ENCODE measurements around the gene HOXA6. TPM values are rescaled to one million over a fixed set of nuclear protein-coding genes. Genes with fewer than 3 reads are reported as not detected.

Gene HOXA6
- total RNA-seq, 1 donor from 2014 or later: not detected

DNA sequence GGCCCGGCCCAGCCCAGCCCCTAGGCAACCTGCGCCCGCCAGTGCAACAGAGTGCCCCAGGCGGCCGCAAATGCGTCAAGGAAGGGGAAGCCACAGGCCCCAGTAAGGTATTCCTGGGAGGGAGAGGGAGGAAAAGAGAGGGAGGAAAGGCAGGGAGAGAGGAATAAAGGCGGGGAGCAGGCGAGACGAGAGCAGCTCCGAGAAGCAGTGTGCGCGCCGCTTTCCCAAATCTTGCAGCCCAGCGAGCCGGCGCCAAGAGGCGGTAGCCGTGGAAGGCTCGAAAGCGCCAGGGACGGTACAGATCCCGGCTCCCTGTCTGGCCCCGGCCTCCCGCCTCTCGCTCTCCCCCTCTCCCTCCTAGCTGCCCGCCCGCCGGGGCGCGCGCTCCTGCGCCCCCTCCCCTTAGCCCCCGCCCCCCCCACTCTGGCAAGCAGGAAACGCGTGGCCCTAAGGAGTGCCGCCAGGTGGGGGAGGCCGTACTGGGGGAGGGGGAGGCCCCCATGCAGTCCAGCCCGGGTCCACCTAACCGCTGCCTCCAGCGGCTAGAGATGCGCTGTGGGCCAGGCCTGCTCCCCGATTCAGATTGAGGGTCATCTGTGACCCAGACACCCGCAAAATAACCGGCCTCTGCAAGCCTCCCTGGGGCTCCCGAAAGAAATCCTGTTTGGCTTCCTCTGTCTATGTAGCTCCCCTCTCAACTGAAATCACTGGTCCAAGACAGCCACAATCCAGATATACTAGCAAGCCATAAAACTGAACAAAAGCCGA lies 22.3 kb upstream of the HOXA6 start:
- peak; percentile 20 for DNase-seq
- POLR2A ChIA-PET: no interaction called here
- CTCF ChIA-PET: interaction anchor here (1.3 kb wide), 1 partner anchor 11 kb away, joined by 4 read pairs; no protein-coding TSS in a partner anchor
- Mint-ChIP-seq H3K4me1 (peaks cover 20% of the 10 kb centered on the region), H3K27me3 (peaks cover 48% of the 10 kb centered on the region), H3K4me3 (no peak overlapping the region), H3K27ac (peak overlapping the region; percentile 46), H3K36me3 (ENCODE audit: low read depth) (no peaks in the 10 kb centered on the region), H3K9me3 (no peaks in the 10 kb centered on the region)
- TF ChIP-seq, protein P1, sequence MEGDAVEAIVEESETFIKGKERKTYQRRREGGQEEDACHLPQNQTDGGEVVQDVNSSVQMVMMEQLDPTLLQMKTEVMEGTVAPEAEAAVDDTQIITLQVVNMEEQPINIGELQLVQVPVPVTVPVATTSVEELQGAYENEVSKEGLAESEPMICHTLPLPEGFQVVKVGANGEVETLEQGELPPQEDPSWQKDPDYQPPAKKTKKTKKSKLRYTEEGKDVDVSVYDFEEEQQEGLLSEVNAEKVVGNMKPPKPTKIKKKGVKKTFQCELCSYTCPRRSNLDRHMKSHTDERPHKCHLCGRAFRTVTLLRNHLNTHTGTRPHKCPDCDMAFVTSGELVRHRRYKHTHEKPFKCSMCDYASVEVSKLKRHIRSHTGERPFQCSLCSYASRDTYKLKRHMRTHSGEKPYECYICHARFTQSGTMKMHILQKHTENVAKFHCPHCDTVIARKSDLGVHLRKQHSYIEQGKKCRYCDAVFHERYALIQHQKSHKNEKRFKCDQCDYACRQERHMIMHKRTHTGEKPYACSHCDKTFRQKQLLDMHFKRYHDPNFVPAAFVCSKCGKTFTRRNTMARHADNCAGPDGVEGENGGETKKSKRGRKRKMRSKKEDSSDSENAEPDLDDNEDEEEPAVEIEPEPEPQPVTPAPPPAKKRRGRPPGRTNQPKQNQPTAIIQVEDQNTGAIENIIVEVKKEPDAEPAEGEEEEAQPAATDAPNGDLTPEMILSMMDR (IDR thresholded peaks at IDR 0.05): no peak
- ATAC-seq (ENCODE audit: low read depth): no peak
- intact Hi-C loops (cut with micrococcal nuclease): no loop called here

DNA sequence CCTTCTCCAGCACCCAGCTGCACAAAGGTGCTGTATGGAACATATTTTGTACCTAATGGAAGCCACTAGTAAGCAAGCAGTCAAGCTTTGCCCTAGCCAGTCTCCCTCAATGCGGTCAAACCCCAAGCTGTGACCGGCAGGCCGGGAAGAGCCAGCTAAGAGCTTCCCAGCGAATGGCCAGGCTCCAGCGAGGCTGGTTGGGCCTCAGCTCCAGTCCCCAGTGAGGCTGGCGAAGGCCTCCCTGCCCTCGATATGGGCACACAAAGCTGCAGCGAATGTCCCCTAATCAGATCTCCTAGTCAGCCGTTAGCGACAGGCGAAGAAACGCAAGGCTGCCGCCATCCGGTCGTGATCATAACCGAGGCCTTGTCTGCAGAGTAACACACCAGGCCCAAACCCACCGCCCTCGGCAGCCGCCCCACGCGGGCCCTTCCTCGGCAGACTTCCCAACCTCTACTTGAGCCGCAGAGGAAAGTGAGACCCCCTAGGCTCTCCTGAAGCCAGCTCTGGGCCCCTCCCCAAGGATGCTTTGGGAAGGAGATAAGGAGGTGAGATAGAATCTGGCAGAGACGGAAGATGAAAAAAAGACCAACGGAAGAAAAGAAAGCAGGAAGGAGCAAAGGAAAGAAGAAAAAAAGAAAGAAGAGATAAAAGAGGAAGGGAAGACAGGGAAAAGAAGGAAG lies 20.8 kb upstream of the HOXA6 start:
- intact Hi-C loops (cut with micrococcal nuclease): no loop called here
- no peak overlapping the region for H3K4me3 Mint-ChIP-seq
- TF ChIP-seq, protein P1 (IDR thresholded peaks at IDR 0.05): no peak
- no peaks in the 10 kb centered on the region for H3K9me3 Mint-ChIP-seq
- ChIA-PET CTCF (interaction anchor here (1.5 to 2.2 kb wide), 2 partner anchors 18 to 43 kb away, joined by 4 to 8 read pairs; no protein-coding TSS in a partner anchor), POLR2A (no interaction called here)
- DNase-seq (no peak), ATAC-seq (ENCODE audit: low read depth) (no peak)
- H3K27me3 Mint-ChIP-seq: peaks cover 58% of the 10 kb centered on the region
- peak overlapping the region; percentile 61 for H3K27ac Mint-ChIP-seq
- no peaks in the 10 kb centered on the region for H3K36me3 Mint-ChIP-seq (ENCODE audit: low read depth)
- peaks cover 20% of the 10 kb centered on the region for H3K4me1 Mint-ChIP-seq

DNA sequence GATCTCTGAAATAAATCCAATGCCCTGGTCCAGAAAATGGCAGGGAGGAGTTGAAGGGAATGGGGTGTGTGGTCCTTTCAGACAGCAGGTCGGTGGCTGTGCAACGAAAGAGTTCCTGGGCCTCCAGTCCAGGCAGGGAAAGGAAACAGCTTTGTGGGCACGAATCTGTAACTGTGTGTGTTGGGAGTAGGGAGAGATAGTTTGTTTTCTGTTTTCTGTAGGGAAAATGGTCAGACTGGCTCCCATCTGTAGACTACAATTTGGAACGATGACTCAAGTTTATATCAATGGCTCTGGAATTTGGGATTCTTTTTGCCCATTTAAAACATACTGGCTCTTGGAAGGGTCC lies 20.3 kb upstream of the HOXA6 start:
- Mint-ChIP-seq H3K9me3 (no peaks in the 10 kb centered on the region), H3K4me3 (no peak overlapping the region), H3K27me3 (peaks cover 62% of the 10 kb centered on the region), H3K36me3 (ENCODE audit: low read depth) (no peaks in the 10 kb centered on the region), H3K27ac (peak overlapping the region; percentile 24), H3K4me1 (peaks cover 18% of the 10 kb centered on the region)
- intact Hi-C loops (cut with micrococcal nuclease): no loop called here
- TF ChIP-seq, protein P1 (IDR thresholded peaks at IDR 0.05): no peak
- DNase-seq: no peak
- no peak for ATAC-seq (ENCODE audit: low read depth)
- POLR2A ChIA-PET: no interaction called here
- CTCF ChIA-PET: interaction anchor here (0.9 to 2.2 kb wide), 3 partner anchors 17 to 43 kb away, joined by 3 to 8 read pairs (median 4); no protein-coding TSS in a partner anchor

DNA sequence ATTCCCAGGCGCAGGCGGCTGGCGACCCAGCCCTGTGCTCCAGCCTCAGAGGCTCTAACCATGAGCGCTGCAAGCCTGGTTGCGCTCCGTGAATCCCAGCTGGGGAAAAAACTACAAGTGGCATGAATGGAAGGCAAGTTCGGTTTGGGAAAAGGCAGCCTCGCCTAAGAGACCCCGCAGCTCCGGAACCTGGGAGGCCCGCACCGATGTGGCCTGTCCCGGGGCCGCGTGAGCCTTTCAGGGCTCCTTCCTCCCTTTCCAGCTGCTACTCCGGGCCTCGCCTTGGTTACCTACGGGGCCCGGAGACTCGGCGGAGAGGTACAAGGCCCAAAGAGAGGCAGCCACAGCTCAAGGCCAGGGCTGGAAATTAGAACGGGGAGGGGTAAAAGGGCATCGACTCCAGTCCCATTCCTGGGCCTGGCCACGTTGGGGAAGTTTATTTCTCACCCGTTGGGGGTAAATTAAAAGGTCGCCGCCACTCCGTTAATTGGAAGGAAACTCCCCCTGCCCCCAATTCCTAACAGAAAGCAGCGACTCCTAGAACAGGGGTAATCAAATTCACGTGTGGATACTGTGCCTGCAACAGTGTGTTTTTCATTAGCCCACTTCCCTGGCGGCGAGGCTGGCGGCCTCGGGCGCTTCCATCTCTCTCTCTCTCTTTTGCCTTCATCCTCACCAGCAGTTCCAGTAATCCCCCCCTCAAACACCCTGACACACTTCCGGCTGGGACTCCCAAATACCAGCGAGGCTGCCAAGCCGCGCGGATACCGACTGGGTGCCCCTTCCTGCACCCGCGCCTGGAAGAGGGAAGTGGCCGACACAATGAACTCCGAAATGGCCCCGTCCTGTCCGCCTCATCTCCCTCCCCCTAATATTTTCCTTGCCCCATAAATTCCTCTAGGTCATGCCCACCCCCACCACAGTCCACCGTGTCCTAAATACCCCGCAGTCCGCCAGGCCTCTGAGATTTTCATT lies 19.2 kb upstream of the HOXA6 start:
- DNase-seq (no peak), ATAC-seq (ENCODE audit: low read depth) (no peak)
- CTCF ChIA-PET: interaction anchor here (0.9 to 2.2 kb wide), 3 partner anchors 16 to 29 kb away, joined by 3 to 8 read pairs (median 3); no protein-coding TSS in a partner anchor
- Mint-ChIP-seq H3K4me1 (peaks cover 13% of the 10 kb centered on the region), H3K27me3 (peaks cover 62% of the 10 kb centered on the region), H3K36me3 (ENCODE audit: low read depth) (no peaks in the 10 kb centered on the region), H3K9me3 (no peaks in the 10 kb centered on the region), H3K27ac (peak overlapping the region; percentile 77), H3K4me3 (peak overlapping the region; percentile 24)
- TF ChIP-seq, protein P1 (IDR thresholded peaks at IDR 0.05): no peak
- intact Hi-C loops (cut with micrococcal nuclease): no loop called here
- POLR2A ChIA-PET: no interaction called here

All from activated B cell treated with CpG ODN at 0.5 μM for 24 hours (primary cell).